Stimulated activated CD4-positive, alpha-beta T cell treated with anti-CD3 and anti-CD28 coated beads, Interleukin-2, amount 100 ng/mL, for 4 hours (primary cell): ENCODE measurements around the gene ACD.

Source experiments
- DNase-seq: peaks from one replicate; pipeline ENCODE4 v3.0.0-alpha.2; 2020; ENCODE audit warnings: low read depth

Gene ACD

DNA sequence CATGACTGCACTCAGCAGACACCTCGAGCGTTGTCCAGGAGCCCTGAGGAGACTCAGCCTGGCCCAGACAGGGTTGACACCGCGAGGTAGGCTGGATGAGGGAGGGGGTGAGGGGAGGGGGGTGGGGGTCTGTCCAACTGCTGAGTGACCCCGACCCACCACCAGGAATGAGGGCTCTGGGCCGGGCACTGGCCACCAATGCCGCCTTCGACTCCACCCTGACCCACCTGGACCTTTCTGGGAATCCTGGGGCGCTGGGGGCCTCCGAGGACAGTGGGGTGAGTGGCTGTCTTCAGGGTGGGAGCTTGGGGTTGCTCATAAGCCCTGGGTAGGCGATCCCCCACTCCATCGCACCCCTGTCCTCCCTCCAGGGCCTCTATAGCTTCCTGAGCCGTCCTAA, 12.4 kb downstream of the ACD start:
- DNase-seq, result no peak

- DNase-seq, result no peak
Observed at GRCh38 chr16:67647111-67647651, 12.9 kb downstream of the ACD start.

GRCh38 chr16:67645397-67646121, 14.5 kb downstream of the ACD start:
- no peak for DNase-seq

DNA sequence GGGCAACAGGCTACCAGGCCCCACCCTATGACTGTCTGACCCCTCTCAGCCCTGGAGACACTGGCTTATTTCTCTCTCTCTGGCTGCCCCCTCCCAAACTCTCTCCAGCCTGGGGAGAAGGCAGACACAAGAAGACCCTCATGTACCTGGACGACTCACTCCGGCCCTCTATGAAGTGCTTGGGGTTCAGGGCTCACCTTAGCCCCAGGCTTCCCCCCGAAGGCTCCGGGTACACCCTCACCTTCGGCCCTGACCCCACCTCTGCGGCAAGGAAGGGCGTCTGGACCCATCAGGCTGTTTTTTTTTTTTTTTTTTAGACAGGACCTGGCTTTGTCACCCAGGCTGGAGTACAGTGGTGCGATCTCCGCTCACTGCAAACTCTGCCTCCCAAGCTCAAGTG, 16.0 kb downstream of the ACD start:
- DNase-seq, result no peak

GRCh38 chr16:67641779-67642708, 18.0 kb downstream of the ACD start:
- no peak for DNase-seq

GRCh38 chr16:67637625-67638024, 22.4 kb downstream of the ACD start:
- DNase-seq, result no peak

DNA sequence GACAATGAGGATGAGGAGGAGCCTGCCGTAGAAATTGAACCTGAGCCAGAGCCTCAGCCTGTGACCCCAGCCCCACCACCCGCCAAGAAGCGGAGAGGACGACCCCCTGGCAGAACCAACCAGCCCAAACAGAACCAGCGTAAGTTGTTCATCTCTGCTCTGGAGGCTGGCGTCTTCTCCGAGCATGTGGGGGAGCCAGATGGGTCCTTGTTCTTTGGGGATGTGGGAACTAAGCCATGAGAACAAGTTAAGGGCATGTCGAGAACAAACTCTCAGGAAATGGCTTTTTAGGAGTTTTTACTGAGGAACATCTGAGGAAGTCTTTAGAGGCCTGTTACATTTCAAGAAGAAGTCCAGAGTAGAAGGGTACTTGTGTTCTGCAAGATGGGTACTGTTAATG, 23.3 kb downstream of the ACD start:
- DNase-seq, result no peak

DNA sequence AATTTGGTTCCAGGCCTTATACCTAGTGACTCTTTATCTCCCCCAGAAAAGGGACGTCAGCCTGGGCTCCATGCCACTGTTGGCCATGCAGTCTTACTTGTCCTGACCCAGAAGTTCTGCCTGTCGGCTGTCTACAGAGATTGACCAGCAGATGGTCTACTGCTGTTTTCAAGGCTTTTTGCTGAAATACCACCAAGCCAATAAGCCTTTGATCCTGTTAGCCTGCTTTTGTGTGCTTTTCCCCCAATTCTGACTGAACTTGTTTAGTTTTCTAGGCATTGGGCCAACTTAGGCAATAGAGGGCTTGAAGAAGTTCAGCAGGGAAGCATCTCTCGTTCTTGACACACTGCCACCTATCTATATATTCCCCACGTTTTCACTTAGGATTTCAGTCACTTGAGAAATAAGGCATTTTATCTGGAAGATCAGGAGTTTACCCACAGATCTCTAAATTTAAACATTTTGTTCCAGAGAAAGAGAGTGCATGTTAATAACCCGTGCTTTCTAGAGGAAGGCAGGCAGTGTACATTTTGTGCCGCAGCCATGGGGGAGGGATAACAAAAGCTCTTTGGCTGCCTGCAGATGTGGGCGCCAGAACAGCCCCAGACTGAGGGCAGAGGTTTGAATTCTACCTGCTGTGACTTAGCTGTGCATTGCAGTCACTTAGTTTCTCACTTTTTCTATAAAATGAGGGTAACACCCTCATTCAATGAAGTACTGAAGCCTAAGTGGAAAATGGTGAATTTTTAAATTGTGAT, 27.5 kb downstream of the ACD start:
- no peak for DNase-seq

DNA sequence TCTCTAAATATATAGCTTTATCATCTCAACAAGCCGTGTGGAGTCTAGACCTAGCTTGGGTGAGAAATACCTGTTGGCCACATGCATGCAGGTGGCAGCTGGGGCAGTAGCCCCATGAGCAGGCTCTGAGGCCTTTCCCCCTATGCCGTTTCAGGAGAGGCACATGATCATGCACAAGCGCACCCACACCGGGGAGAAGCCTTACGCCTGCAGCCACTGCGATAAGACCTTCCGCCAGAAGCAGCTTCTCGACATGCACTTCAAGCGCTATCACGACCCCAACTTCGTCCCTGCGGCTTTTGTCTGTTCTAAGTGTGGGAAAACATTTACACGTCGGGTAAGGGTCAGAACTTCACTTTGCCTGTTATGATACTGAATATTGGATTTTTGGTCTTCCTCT, 31.8 kb downstream of the ACD start:
- DNase-seq, result no peak

DNA sequence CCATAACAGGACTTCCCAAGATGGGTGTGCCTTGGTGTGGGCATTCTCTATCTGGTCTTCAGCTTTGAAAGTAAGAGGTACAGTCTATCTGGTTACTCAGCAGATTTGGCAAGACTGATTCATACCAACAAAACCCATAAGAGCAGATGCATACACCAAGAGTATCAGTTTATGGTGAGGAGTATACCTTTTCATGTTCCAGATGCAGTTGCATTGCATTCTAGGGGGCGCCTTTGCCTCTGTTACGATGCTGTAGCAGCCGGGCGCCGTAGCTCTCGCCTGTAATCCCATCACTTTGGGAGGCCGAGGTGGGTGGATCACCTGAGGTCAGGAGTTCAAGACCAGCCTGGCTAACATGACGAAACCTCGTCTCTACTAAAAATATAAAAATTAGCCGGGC, 46.3 kb downstream of the ACD start:
- DNase-seq, result no peak

- no peak for DNase-seq
Observed at GRCh38 chr16:67608364-67608763, 51.7 kb downstream of the ACD start.
